Measurements from ENCODE around the gene RPS29. TPM values are rescaled to one million over a fixed set of nuclear protein-coding genes. Genes with fewer than 3 reads are reported as not detected.

RPS29 gene
- total and polyA plus RNA-seq, 3 donors from 2014 or later: 1,765 to 3,974 (median 2,556) TPM

DNA sequence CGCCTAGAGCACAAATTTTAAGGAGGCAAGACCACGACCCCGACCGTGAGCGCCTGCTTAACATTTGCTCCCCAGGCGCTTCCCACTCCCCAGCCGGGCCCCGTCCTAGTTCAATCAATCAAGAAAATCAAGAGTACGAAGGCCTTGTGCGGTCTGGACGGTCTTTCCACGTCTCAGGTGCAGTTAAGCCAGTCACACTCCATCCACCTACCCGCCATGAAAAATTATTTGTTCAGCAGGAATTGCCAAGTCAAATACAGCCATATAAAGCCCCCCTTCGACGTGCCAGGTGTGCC lies 12.0 kb upstream of the RPS29 start:
- H3K36me3 ChIP-seq (ENCODE audit: low read depth, missing control alignments): no peaks in the 10 kb centered on the region
- TF ChIP-seq, protein P1, sequence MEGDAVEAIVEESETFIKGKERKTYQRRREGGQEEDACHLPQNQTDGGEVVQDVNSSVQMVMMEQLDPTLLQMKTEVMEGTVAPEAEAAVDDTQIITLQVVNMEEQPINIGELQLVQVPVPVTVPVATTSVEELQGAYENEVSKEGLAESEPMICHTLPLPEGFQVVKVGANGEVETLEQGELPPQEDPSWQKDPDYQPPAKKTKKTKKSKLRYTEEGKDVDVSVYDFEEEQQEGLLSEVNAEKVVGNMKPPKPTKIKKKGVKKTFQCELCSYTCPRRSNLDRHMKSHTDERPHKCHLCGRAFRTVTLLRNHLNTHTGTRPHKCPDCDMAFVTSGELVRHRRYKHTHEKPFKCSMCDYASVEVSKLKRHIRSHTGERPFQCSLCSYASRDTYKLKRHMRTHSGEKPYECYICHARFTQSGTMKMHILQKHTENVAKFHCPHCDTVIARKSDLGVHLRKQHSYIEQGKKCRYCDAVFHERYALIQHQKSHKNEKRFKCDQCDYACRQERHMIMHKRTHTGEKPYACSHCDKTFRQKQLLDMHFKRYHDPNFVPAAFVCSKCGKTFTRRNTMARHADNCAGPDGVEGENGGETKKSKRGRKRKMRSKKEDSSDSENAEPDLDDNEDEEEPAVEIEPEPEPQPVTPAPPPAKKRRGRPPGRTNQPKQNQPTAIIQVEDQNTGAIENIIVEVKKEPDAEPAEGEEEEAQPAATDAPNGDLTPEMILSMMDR (IDR thresholded peaks at IDR 0.05): no peak
- TF ChIP-seq POLR2A (IDR thresholded peaks at IDR 0.05): no peak
- H3K27me3 ChIP-seq: no peaks in the 10 kb centered on the region
- WGBS, 2 donors: 0% methylated on average over 14 to 15 of the region's 15 CpGs
- H3K4me1 ChIP-seq: no peaks in the 10 kb centered on the region
- peak overlapping the region; percentile 70 to 88 for H3K4me3 ChIP-seq
- H3K27ac ChIP-seq: peak overlapping the region; percentile 94 to 95
- no peak for DNase-seq
- intact Hi-C loops (cut with DNase I; ENCODE audit: low total_unique reads): no loop called here
- no peaks in the 10 kb centered on the region for H3K9me3 ChIP-seq

- Histone ChIP-seq H3K27ac (no peak overlapping the region), H3K9me3 (no peaks in the 10 kb centered on the region), H3K36me3 (ENCODE audit: low read depth, missing control alignments) (no peaks in the 10 kb centered on the region), H3K4me3 (no peak overlapping the region), H3K4me1 (no peaks in the 10 kb centered on the region), H3K27me3 (no peaks in the 10 kb centered on the region)
- DNase-seq: no peak
- intact Hi-C loops (cut with DNase I; ENCODE audit: low total_unique reads): no loop called here
- TF ChIP-seq, protein P1 (IDR thresholded peaks at IDR 0.05): no peak
- TF ChIP-seq POLR2A (IDR thresholded peaks at IDR 0.05): no peak
- 32 to 40% methylated on average over 4 of the region's 4 CpGs for WGBS, 2 donors
Measured at GRCh38 chr14:49594347-49595091, 8.3 kb upstream of the RPS29 start.

DNA sequence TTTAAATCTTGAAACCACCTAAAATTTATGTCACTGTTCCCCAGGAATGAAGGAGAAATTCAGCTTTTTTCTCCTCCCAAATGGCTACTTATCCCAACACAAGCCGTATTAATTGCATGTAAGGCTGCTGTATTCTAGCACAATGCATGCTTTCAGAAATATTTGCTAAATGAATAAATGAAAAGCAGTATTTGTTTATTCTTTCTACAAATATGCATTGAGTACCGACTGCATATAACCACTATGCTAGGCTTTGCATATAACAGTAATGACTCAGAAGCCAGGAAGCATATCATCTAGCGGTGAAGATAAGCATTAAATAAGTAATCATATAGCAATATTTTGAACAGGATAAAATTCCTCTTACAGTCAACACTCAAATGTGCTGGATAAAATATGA lies 6.8 kb upstream of the RPS29 start:
- DNase-seq: no peak
- H3K9me3 ChIP-seq: no peaks in the 10 kb centered on the region
- 89 to 95% methylated on average over 3 of the region's 3 CpGs for WGBS, 2 donors
- no peak for TF ChIP-seq POLR2A (IDR thresholded peaks at IDR 0.05)
- TF ChIP-seq, protein P1 (IDR thresholded peaks at IDR 0.05): no peak
- intact Hi-C loops (cut with DNase I; ENCODE audit: low total_unique reads): no loop called here
- H3K4me1 ChIP-seq: no peaks in the 10 kb centered on the region
- H3K27ac ChIP-seq: no peak overlapping the region
- no peak overlapping the region for H3K4me3 ChIP-seq
- no peaks in the 10 kb centered on the region for H3K36me3 ChIP-seq (ENCODE audit: low read depth, missing control alignments)
- H3K27me3 ChIP-seq: no peaks in the 10 kb centered on the region

GRCh38 chr14:49589387-49589786 lies 3.2 kb upstream of the RPS29 start:
- H3K4me3 ChIP-seq: no peak overlapping the region
- H3K27me3 ChIP-seq: no peaks in the 10 kb centered on the region
- H3K27ac ChIP-seq: no peak overlapping the region
- DNase-seq: no peak
- H3K4me1 ChIP-seq: peaks cover 2% of the 10 kb centered on the region
- H3K36me3 ChIP-seq (ENCODE audit: low read depth, missing control alignments): no peaks in the 10 kb centered on the region
- intact Hi-C loops (cut with DNase I; ENCODE audit: low total_unique reads): no loop called here
- 78 to 84% methylated on average over 3 of the region's 3 CpGs for WGBS, 2 donors
- H3K9me3 ChIP-seq: no peaks in the 10 kb centered on the region
- TF ChIP-seq, protein P1 (IDR thresholded peaks at IDR 0.05): no peak
- TF ChIP-seq POLR2A (IDR thresholded peaks at IDR 0.05): no peak
